Esophagus muscularis mucosa (tissue), 4 donors: ENCODE data around the gene NUP210.
"Not testable (repeated sequence)": the region's sequence is repeated elsewhere in the genome, so short reads cannot be mapped to it uniquely, and the experiment has no call there.

ENCODE experiments used
- CTCF ChIP-seq, 3 experiments: fragments of 200-600 bp in 2 of 3; fragments of 450-650 bp in 1 of 3; sonication (generic) in 2 of 3; IDR thresholded peaks; one replicate each; pipeline ENCODE4 v1.5.1; 2017 to 2019; ENCODE audit warnings: antibody characterized with exemption in 3 of 3, mild to moderate bottlenecking in 2 of 3, moderate library complexity in 1 of 3
- EP300 ChIP-seq: sonication (generic); formaldehyde crosslinking; IDR thresholded peaks from one replicate; pipeline ENCODE4 v1.6.1; 2017; ENCODE audit warnings: antibody characterized with exemption
- POLR2A ChIP-seq: fragments of 450-650 bp; IDR thresholded peaks from one replicate; pipeline ENCODE4 v1.6.1; 2017; ENCODE audit warnings: antibody characterized with exemption, moderate library complexity, mild to moderate bottlenecking, low read depth

- not testable (repeated sequence) for TF ChIP-seq CTCF (IDR thresholded peaks at IDR 0.05); EP300; POLR2A
These were observed 16.1 kb upstream of the NUP210 start for GRCh38 chr3:13436213-13436612.
